ENCODE data around the gene TLE4. TPM values are rescaled to one million over a fixed set of nuclear protein-coding genes. Genes with fewer than 3 reads are reported as not detected.

The TLE4 gene
- polyA plus RNA-seq, 1 donor (not counting 4 experiments of a cell fraction or from before 2014, with no cell fraction given): 14.7 TPM

- no peak for FAIRE-seq
These were observed 36.2 kb upstream of the TLE4 start for GRCh38 chr9:79535534-79535933.

GRCh38 chr9:79537838-79538237 lies 33.9 kb upstream of the TLE4 start:
- FAIRE-seq: no peak
- Histone ChIP-seq H3K79me2 (ENCODE audit: control insufficient read depth, insufficient read depth, low read length) (no peaks in the 10 kb centered on the region), H3K27ac (ENCODE audit: control insufficient read depth, insufficient read depth, low read length) (no peak overlapping the region), H3K9ac (ENCODE audit: control insufficient read depth, extremely low read depth, insufficient read depth, low read length) (no peak overlapping the region), H3K4me3 (ENCODE audit: control insufficient read depth in 2 of 3, extremely low read depth in 1 of 3, insufficient read depth in 2 of 3, low read depth in 1 of 3, low read length in 3 of 3) (no peak overlapping the region), H3K27me3 (ENCODE audit: control insufficient read depth, extremely low read depth, insufficient read depth, low read length) (no peaks in the 10 kb centered on the region), H3K4me2 (ENCODE audit: control insufficient read depth, extremely low read depth, insufficient read depth, low read depth, low read length) (no peak overlapping the region), H3K9me3 (ENCODE audit: control insufficient read depth, low read depth, low read length) (no peaks in the 10 kb centered on the region), H2AFZ (ENCODE audit: control insufficient read depth, low read length) (no peak overlapping the region), H4K20me1 (ENCODE audit: control insufficient read depth, extremely low read depth, insufficient read depth, low read length) (no peaks in the 10 kb centered on the region), H3K36me3 (ENCODE audit: control insufficient read depth in 2 of 2, extremely low read depth in 1 of 2, insufficient read depth in 2 of 2, low read length in 2 of 2) (no peaks in the 10 kb centered on the region), H3K9me1 (ENCODE audit: control insufficient read depth, extremely low read depth, insufficient read depth, low read length) (no peaks in the 10 kb centered on the region), H3K4me1 (ENCODE audit: control insufficient read depth, extremely low read depth, insufficient read depth, low read length) (no peaks in the 10 kb centered on the region)
- no peak for TF ChIP-seq EZH2 (IDR thresholded peaks at IDR 0.05; ENCODE audit: low read length)
- no peak for TF ChIP-seq CTCF (optimal IDR thresholded peaks at IDR 0.05 in 1 of 3, IDR thresholded peaks at IDR 0.05 in 1 of 3, conservative IDR thresholded peaks at IDR 0.05 in 1 of 3; ENCODE audit: extremely low read depth in 1 of 3, insufficient read depth in 2 of 3, low read length in 3 of 3)
- no peak for DNase-seq (ENCODE audit: low read depth, low spot score)
- dilution Hi-C loops (cut with MboI; ENCODE audit: extremely low pct_ligation_motif_present, low sequenced_read_pairs): no loop called here

More at GRCh38 chr9:79535534-79535933, 36.2 kb upstream of the TLE4 start:
- no peaks in the 10 kb centered on the region for H3K9me3 ChIP-seq (ENCODE audit: control insufficient read depth, low read depth, low read length)
- no peaks in the 10 kb centered on the region for H3K79me2 ChIP-seq (ENCODE audit: control insufficient read depth, insufficient read depth, low read length)
- H3K4me2 ChIP-seq (ENCODE audit: control insufficient read depth, extremely low read depth, insufficient read depth, low read depth, low read length): no peak overlapping the region
- H3K9ac ChIP-seq (ENCODE audit: control insufficient read depth, extremely low read depth, insufficient read depth, low read length): no peak overlapping the region
- H3K27ac ChIP-seq (ENCODE audit: control insufficient read depth, insufficient read depth, low read length): no peak overlapping the region
- dilution Hi-C loops (cut with MboI; ENCODE audit: extremely low pct_ligation_motif_present, low sequenced_read_pairs): no loop called here
- H3K4me3 ChIP-seq (ENCODE audit: control insufficient read depth in 2 of 3, extremely low read depth in 1 of 3, insufficient read depth in 2 of 3, low read depth in 1 of 3, low read length in 3 of 3): no peak overlapping the region
- TF ChIP-seq EZH2 (IDR thresholded peaks at IDR 0.05; ENCODE audit: low read length) (no peak), CTCF (optimal IDR thresholded peaks at IDR 0.05 in 1 of 3, IDR thresholded peaks at IDR 0.05 in 1 of 3, conservative IDR thresholded peaks at IDR 0.05 in 1 of 3; ENCODE audit: extremely low read depth in 1 of 3, insufficient read depth in 2 of 3, low read length in 3 of 3) (no peak)
- no peaks in the 10 kb centered on the region for H3K36me3 ChIP-seq (ENCODE audit: control insufficient read depth in 2 of 2, extremely low read depth in 1 of 2, insufficient read depth in 2 of 2, low read length in 2 of 2)
- no peaks in the 10 kb centered on the region for H3K27me3 ChIP-seq (ENCODE audit: control insufficient read depth, extremely low read depth, insufficient read depth, low read length)
- no peaks in the 10 kb centered on the region for H3K4me1 ChIP-seq (ENCODE audit: control insufficient read depth, extremely low read depth, insufficient read depth, low read length)
- H3K9me1 ChIP-seq (ENCODE audit: control insufficient read depth, extremely low read depth, insufficient read depth, low read length): no peaks in the 10 kb centered on the region
- H4K20me1 ChIP-seq (ENCODE audit: control insufficient read depth, extremely low read depth, insufficient read depth, low read length): no peaks in the 10 kb centered on the region
- no peak for DNase-seq (ENCODE audit: low read depth, low spot score)
- H2AFZ ChIP-seq (ENCODE audit: control insufficient read depth, low read length): no peak overlapping the region

Measured in keratinocyte (primary cell).